ENCODE results near the gene LIN52.
A peak's percentile ranks its signal among the peaks of the same experiment; 100 is the strongest.

The LIN52 gene

GRCh38 chr14:74179856-74180255 lies 95.1 kb downstream of the LIN52 start:
- DNase-seq (ENCODE audit: low read depth in 4 of 4, low spot score in 1 of 4), result no peak

- no peak for DNase-seq (ENCODE audit: low read depth in 4 of 4, low spot score in 1 of 4)
Observed at GRCh38 chr14:74190927-74191575, 106.3 kb downstream of the LIN52 start.

- DNase-seq (ENCODE audit: low read depth in 4 of 4, low spot score in 1 of 4), result no peak
Observed at GRCh38 chr14:74194506-74195274, 109.9 kb downstream of the LIN52 start.

- no peak for DNase-seq (ENCODE audit: low read depth in 4 of 4, low spot score in 1 of 4)
Observed at GRCh38 chr14:74195623-74196022, 110.9 kb downstream of the LIN52 start.

- no peak for DNase-seq (ENCODE audit: low read depth in 4 of 4, low spot score in 1 of 4)
Observed at GRCh38 chr14:74198441-74199234, 113.9 kb downstream of the LIN52 start.

GRCh38 chr14:74202113-74202512 lies 117.4 kb downstream of the LIN52 start:
- no peak for DNase-seq (ENCODE audit: low read depth in 4 of 4, low spot score in 1 of 4)

- no peak for DNase-seq (ENCODE audit: low read depth in 4 of 4, low spot score in 1 of 4)
Observed at GRCh38 chr14:74203639-74204038, 118.9 kb downstream of the LIN52 start.

GRCh38 chr14:74204491-74204890 lies 119.7 kb downstream of the LIN52 start:
- no peak for DNase-seq (ENCODE audit: low read depth in 4 of 4, low spot score in 1 of 4)

GRCh38 chr14:74205882-74206281 lies 121.1 kb downstream of the LIN52 start:
- DNase-seq (ENCODE audit: low read depth in 4 of 4, low spot score in 1 of 4), result no peak

- DNase-seq (ENCODE audit: low read depth in 4 of 4, low spot score in 1 of 4), result no peak
Observed at GRCh38 chr14:74207943-74208342, 123.2 kb downstream of the LIN52 start.

- DNase-seq (ENCODE audit: low read depth in 4 of 4, low spot score in 1 of 4), result no peak
Observed at GRCh38 chr14:74208642-74209041, 123.9 kb downstream of the LIN52 start.

GRCh38 chr14:74211945-74212580 lies 127.3 kb downstream of the LIN52 start:
- DNase-seq (ENCODE audit: low read depth in 4 of 4, low spot score in 1 of 4), result no peak

GRCh38 chr14:74213907-74214803 lies 129.4 kb downstream of the LIN52 start:
- no peak for DNase-seq (ENCODE audit: low read depth in 4 of 4, low spot score in 1 of 4)

GRCh38 chr14:74216671-74217070 lies 131.9 kb downstream of the LIN52 start:
- no peak for DNase-seq (ENCODE audit: low read depth in 4 of 4, low spot score in 1 of 4)

- DNase-seq (ENCODE audit: low read depth in 4 of 4, low spot score in 1 of 4), result peak; percentile 59 to 70 (median 68)
Observed at GRCh38 chr14:74217672-74218448, 133.1 kb downstream of the LIN52 start.

GRCh38 chr14:74218462-74218861 lies 133.7 kb downstream of the LIN52 start:
- DNase-seq (ENCODE audit: low read depth in 4 of 4, low spot score in 1 of 4), result no peak

GRCh38 chr14:74219277-74220205 lies 134.8 kb downstream of the LIN52 start:
- DNase-seq (ENCODE audit: low read depth in 4 of 4, low spot score in 1 of 4), result no peak

- DNase-seq (ENCODE audit: low read depth in 4 of 4, low spot score in 1 of 4), result no peak
Observed at GRCh38 chr14:74220991-74221390, 136.2 kb downstream of the LIN52 start.

GRCh38 chr14:74221741-74222140 lies 137.0 kb downstream of the LIN52 start:
- no peak for DNase-seq (ENCODE audit: low read depth in 4 of 4, low spot score in 1 of 4)
